GM10266 (cell line): Measurements from ENCODE around the gene TSSK6.

Experiments
- DNase-seq: peaks from one replicate; pipeline ENCODE4 v3.0.0; 2012; ENCODE audit errors: extremely low spot score
- CTCF ChIP-seq: IDR thresholded peaks from 2 replicates; pipeline ENCODE4 v1.5.1; 2012; ENCODE audit warnings: mild to moderate bottlenecking, low read depth; ENCODE audit not compliant: control insufficient read depth, insufficient read depth; ENCODE audit errors: missing control alignments

Gene TSSK6

GRCh38 chr19:19549804-19550464 lies 34.6 kb upstream of the TSSK6 start:
- no peak for DNase-seq
- TF ChIP-seq CTCF: no peak

- no peak for DNase-seq
Measured at GRCh38 chr19:19548915-19549759, 33.8 kb upstream of the TSSK6 start.

GRCh38 chr19:19547674-19548336 lies 32.5 kb upstream of the TSSK6 start:
- DNase-seq: no peak
- no peak for TF ChIP-seq CTCF

More at GRCh38 chr19:19548915-19549759, 33.8 kb upstream of the TSSK6 start:
- no peak for TF ChIP-seq CTCF

- no peak for TF ChIP-seq CTCF
- DNase-seq: no peak
Measured at GRCh38 chr19:19546751-19547162, 31.4 kb upstream of the TSSK6 start.

- no peak for DNase-seq
- TF ChIP-seq CTCF: no peak
Measured at GRCh38 chr19:19545707-19546106, 30.4 kb upstream of the TSSK6 start.

- no peak for TF ChIP-seq CTCF
Measured at GRCh38 chr19:19544954-19545591, 29.7 kb upstream of the TSSK6 start.

More at GRCh38 chr19:19544954-19545591, 29.7 kb upstream of the TSSK6 start:
- no peak for DNase-seq
